ENCODE measurements around the gene LRCH1.

DNA sequence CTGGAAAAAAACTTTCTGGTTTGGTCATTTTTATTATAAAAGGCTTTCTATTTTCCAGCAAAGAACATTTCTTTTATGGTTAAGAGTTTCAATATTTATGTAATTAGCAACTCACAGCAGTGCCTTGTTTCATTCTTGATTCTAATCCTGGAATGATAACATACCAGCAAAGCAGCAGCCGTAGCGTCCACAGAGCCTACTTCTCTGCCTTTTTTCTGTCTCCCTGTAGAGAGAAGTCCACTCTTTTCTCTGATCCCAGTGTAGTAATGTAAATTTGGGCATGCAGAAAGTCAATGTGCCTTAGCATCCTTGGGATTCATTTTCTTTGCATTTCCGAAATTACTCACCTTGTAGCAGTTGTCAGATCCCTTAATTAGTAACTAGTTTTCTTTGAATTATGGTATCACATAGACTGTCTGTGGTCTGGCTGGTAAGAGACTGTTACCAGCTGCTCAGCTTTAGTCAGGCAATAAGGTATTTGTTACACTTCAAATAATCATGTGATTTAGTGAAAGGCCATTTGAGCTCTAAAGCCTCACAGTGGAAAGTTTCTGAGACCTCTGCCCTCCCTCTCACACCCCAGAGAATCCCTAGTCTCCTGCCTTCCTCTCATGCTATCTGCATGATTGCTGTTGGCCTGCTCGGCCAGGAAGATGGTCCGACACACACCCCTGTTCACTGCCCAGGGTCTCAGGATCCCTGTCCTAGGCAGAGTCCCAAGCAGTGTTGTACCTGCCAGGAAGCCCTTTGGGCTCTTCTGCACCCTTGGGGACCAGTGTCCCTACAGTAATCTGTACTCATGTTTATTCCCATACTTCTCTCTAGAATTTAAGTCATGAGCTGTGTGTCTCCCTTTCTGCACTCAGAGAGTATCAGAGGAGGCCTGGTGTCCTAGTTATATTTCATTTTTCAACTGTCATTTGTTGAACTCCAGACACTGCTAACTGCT, 86.3 kb downstream of the LRCH1 start:
- no peak for TF ChIP-seq POLR2A (IDR thresholded peaks at IDR 0.05)
- TF ChIP-seq CTCF (IDR thresholded peaks at IDR 0.05): no peak
